ENCODE data around the gene C4orf36. TPM values are rescaled to one million over a fixed set of nuclear protein-coding genes. Genes with fewer than 3 reads are reported as not detected.

C4orf36 gene, protein sequence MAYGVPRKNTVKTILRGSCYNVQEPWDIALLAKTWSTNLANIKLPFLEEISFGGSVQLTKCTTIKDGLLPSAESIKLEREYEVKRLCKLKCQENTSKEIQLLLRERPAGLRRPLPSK
- under 1 TPM in 1 of 5 donors, not detected in 4; 0.79 TPM for total RNA-seq
- not detected for total RNA-seq (2013)
- total RNA-seq, result 0 to 0.14 (median 0) reads per million in 29 experiments

DNA sequence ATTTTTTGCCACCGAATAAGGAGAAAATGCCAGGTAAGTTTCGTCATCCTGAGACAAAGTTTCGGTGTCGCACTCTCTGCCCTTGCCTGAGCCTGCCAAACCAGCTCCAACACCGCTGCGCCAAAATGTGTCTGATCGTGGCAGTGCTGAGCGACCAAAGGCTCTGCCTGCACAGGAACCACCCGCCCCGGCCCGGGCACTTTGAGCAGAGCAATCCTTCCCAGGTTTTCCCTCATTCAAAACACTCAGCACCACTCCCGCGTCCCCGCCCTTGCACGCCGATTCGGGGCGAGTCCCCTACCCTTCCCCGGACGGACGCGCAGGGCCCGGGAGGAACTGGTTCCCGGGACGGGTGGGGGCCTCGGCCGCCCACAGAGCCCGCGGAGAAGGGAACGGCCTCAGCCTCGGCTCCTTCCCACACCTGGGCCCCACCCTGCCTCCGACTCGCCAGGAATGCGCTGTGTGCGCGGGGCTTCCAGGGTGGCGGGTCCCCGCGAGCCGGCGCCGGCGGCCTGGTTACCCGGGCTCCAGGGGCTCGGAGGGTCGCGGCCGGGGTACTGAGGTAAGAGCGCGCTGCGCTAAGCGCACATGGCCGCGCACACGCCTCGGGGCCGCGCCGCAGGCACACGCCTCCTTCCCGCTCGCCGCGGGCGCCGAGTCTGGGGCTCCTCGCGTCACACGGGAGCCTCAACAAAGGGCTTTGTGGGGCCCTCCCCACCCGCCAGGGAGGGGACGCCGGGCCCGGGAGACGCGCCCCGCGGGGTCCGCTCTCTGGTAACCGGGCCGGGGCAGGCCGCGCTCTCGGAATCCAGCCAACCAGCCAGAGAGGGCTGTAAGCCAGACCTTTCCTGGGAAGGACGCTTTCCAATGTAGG, at the start of gene C4orf36:
C4orf36 (minus strand) TSS at position 661 of the 874 bp plus-strand sequence. CDS start 902 bp downstream, outside the sequence.
- Histone ChIP-seq H3K4me1 (ENCODE audit: control insufficient read depth in 1 of 2, extremely low read depth in 1 of 2, insufficient read depth in 2 of 2, low read length in 2 of 2) (peaks cover 0 to 10% of the 10 kb centered on the region in 2 experiments), H3K9me3 (no peaks in the 10 kb centered on the region), H3K27me3 (replicated peaks in 1 of 2; ENCODE audit: control insufficient read depth in 2 of 2, extremely low read depth in 1 of 2, insufficient read depth in 2 of 2, low read length in 1 of 2) (peaks cover 0 to 23% of the 10 kb centered on the region in 2 experiments), H3K4me3 (ENCODE audit: control insufficient read depth in 1 of 2, extremely low read depth in 1 of 2, low read length in 1 of 2) (peak within 1 kb of the TSS; percentile 49 to 78), H3K27ac (ENCODE audit: low read length) (no peak within 1 kb of the TSS), H3K36me3 (ENCODE audit: control insufficient read depth in 2 of 2, extremely low read depth in 1 of 2, insufficient read depth in 1 of 2, low read length in 1 of 2) (no peaks in the 10 kb centered on the region)
- Mint-ChIP-seq H3K27ac (no peak within 1 kb of the TSS), H3K4me1 (peaks cover 6 to 10% (median 7%) of the 10 kb centered on the region in 3 donors), H3K9me3 (no peaks in the 10 kb centered on the region), H3K4me3 (peak within 1 kb of the TSS; percentile 75 to 79 (median 76)), H3K27me3 (peaks cover 25 to 39% of the 10 kb centered on the region in 2 donors), H3K36me3 (peaks cover 6% of the 10 kb centered on the region)
- ChIA-PET POLR2A (no interaction called here), CTCF (interaction anchor here (0.6 to 2.3 kb wide), 7 partner anchors 30 to 397 kb away, joined by 3 to 10 read pairs (median 4); no protein-coding TSS in a partner anchor)
- DNase-seq, result peak in 17 of 35 experiments; percentile 0 to 37 (median 10)
- 2% methylated on average over 77 of the region's 84 CpGs for WGBS (ENCODE audit: insufficient coverage)
- peak; percentile 58 to 82 (median 68) for ATAC-seq (replicated peaks in 1 of 4)

DNA sequence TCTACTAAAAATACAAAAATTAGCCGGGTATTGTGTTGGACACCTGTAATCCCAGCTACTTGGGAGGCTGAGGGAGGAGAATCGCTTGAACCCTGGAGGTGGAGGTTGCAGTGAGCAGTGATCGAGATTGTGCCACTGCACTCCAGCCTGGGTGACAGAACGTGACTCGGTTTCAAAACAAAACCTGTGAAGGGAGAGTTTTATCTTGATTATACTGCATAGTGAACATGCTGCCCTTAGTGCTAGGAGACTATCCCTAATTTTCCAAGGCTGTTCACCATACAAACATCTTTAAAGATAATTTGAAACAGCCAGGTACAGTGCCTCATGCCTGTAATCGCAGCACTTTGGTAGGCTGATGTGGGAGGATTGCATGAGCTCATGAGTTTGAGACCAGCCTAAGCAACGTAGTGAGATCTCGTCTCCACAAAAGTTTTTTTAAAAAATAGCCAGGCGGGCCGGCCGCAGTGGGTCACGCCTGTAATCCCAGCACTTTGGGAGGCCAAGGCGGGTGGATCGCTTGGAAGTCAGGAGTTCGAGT, 48.8 kb upstream of the C4orf36 start:
- ATAC-seq (replicated peaks in 1 of 4), result no peak
- ChIA-PET CTCF (interaction anchor here in 1 of 2 donors (0.6 kb wide), 1 partner anchor 8 kb away, joined by 4 read pairs; no protein-coding TSS in a partner anchor), POLR2A (no interaction called here)
- Mint-ChIP-seq H3K27me3 (no peaks in the 10 kb centered on the region), H3K36me3 (peaks cover 11% of the 10 kb centered on the region), H3K27ac (peak overlapping the region in 1 of 2 donors; percentile 94), H3K4me3 (no peak overlapping the region), H3K4me1 (peaks cover 70 to 84% (median 81%) of the 10 kb centered on the region in 3 donors), H3K9me3 (no peaks in the 10 kb centered on the region)
- Histone ChIP-seq H3K27ac (ENCODE audit: low read length) (no peak overlapping the region), H3K4me1 (ENCODE audit: control insufficient read depth in 1 of 2, extremely low read depth in 1 of 2, insufficient read depth in 2 of 2, low read length in 2 of 2) (peaks cover 32 to 37% of the 10 kb centered on the region in 2 experiments), H3K9me3 (no peaks in the 10 kb centered on the region), H3K36me3 (ENCODE audit: control insufficient read depth in 2 of 2, extremely low read depth in 1 of 2, insufficient read depth in 1 of 2, low read length in 1 of 2) (no peaks in the 10 kb centered on the region), H3K4me3 (ENCODE audit: control insufficient read depth in 1 of 2, extremely low read depth in 1 of 2, low read length in 1 of 2) (no peak overlapping the region), H3K27me3 (replicated peaks in 1 of 2; ENCODE audit: control insufficient read depth in 2 of 2, extremely low read depth in 1 of 2, insufficient read depth in 2 of 2, low read length in 1 of 2) (no peaks in the 10 kb centered on the region)
- DNase-seq, result no peak
- 94% methylated on average over 7 of the region's 15 CpGs for WGBS (ENCODE audit: insufficient coverage)

DNA sequence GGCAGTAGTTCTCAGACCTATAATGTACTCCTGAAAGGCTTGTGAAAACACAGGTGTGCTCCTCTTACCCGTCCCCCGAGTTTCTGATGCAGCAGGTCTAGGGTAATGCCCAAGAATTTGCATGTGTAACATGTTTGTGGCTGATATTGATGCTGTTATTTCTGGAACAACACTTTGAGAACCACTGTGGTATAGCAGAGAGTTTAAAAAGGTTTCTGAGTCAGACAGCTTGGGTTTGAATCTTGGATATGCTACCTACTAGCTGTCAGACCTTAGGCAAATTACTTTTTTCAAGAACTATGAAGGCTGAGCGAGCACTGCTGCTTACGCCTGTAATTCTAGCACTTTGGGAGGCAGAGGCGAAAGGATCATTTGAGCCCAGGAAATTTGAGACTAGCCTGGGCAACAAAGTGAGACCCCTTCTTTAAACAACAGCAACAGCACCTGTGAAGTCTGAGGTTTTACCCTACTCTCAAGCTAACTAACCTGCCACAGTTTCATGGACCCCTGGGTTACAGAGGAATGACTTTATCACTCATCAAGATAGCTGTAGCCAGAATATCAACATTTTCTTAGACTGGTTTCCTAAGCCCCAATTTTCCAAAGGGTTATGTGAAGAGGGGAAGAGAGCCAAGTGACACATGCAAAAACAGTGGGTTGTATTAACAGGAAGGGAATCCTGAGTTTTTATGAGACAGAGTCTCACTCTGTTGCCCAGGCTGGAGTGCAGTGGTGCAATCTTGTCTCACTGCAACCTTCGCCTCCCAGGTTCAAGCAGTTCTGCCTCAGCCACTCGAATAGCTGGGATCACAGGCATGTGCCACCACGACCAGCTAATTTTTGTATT, 47.7 kb upstream of the C4orf36 start:
- H3K4me3 Mint-ChIP-seq, result peak overlapping the region; percentile 62 to 82 (median 68)
- H3K9me3 ChIP-seq, result no peaks in the 10 kb centered on the region
- peak overlapping the region; percentile 52 for H3K27ac ChIP-seq (ENCODE audit: low read length)
- DNase-seq (peak in 20 of 35 experiments; percentile 6 to 67 (median 18)), ATAC-seq (replicated peaks in 1 of 4) (no peak)
- H3K4me1 ChIP-seq (ENCODE audit: control insufficient read depth in 1 of 2, extremely low read depth in 1 of 2, insufficient read depth in 2 of 2, low read length in 2 of 2), result peaks cover 32 to 40% of the 10 kb centered on the region in 2 experiments
- ChIA-PET CTCF (interaction anchor here in 1 of 2 donors (1.0 kb wide), 3 partner anchors 17 to 279 kb away, joined by 3 read pairs; no protein-coding TSS in a partner anchor), POLR2A (interaction anchor here in 1 of 2 donors (1.0 kb wide), 1 partner anchor 66 kb away, joined by 7 read pairs; no protein-coding TSS in a partner anchor)
- H3K4me3 ChIP-seq (ENCODE audit: control insufficient read depth in 1 of 2, extremely low read depth in 1 of 2, low read length in 1 of 2), result no peak overlapping the region
- no peaks in the 10 kb centered on the region for H3K9me3 Mint-ChIP-seq
- 63% methylated on average over 8 of the region's 8 CpGs for WGBS (ENCODE audit: insufficient coverage)
- H3K4me1 Mint-ChIP-seq, result peaks cover 71 to 80% (median 78%) of the 10 kb centered on the region in 3 donors
- no peaks in the 10 kb centered on the region for H3K36me3 ChIP-seq (ENCODE audit: control insufficient read depth in 2 of 2, extremely low read depth in 1 of 2, insufficient read depth in 1 of 2, low read length in 1 of 2)
- no peaks in the 10 kb centered on the region for H3K27me3 ChIP-seq (replicated peaks in 1 of 2; ENCODE audit: control insufficient read depth in 2 of 2, extremely low read depth in 1 of 2, insufficient read depth in 2 of 2, low read length in 1 of 2)
- peak overlapping the region; percentile 87 to 94 for H3K27ac Mint-ChIP-seq
- H3K27me3 Mint-ChIP-seq, result no peaks in the 10 kb centered on the region
- peaks cover 8% of the 10 kb centered on the region for H3K36me3 Mint-ChIP-seq

DNA sequence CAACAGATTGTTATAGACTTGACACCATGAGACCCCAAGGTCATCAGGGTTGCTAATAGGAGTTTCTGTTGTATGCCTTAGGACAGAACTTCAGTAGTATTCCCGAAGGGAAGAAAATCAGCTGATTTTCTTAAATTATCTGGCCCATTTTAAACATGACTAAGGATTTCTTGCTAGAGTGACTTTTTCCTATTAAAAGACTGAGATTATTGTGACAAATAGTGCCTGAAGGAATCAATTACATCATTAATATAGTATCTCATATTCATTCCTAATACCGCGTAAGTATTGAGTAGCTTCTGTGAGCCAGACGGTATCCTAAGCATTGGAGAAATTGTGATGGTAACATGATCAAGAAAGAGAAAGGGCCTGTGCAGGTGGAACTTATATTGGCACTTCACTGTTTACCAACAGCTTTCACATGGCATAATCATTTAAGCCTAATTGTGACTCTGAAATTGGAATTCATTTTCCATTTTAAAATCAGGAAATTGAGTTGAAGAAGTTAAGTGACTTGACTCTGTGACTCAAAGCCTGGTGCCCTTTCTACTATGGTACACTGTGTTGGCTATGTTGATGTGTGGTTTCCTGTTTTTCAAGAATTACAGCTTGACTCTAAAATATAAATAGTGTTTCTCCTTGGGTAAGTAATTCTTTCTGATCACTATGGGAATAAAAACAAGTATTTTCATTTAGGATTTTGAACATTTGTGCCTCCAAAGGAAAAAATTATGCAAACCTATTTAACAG, 46.7 kb upstream of the C4orf36 start:
- peak overlapping the region; percentile 52 for H3K27ac ChIP-seq (ENCODE audit: low read length)
- DNase-seq (peak in 3 of 35 experiments; percentile 15 to 38 (median 16)), ATAC-seq (replicated peaks in 1 of 4) (no peak)
- no peaks in the 10 kb centered on the region for H3K27me3 ChIP-seq (replicated peaks in 1 of 2; ENCODE audit: control insufficient read depth in 2 of 2, extremely low read depth in 1 of 2, insufficient read depth in 2 of 2, low read length in 1 of 2)
- H3K27me3 Mint-ChIP-seq, result no peaks in the 10 kb centered on the region
- no CpG with 5 or more reads among the region's 4 CpGs for WGBS (ENCODE audit: insufficient coverage)
- H3K4me3 Mint-ChIP-seq, result peak overlapping the region; percentile 62 to 82 (median 68)
- CTCF ChIA-PET, result interaction anchor here (0.5 to 1.4 kb wide), 9 partner anchors 15 to 280 kb away, joined by 3 to 7 read pairs (median 3); no protein-coding TSS in a partner anchor
- H3K36me3 Mint-ChIP-seq, result peaks cover 4% of the 10 kb centered on the region
- POLR2A ChIA-PET, result interaction anchor here (0.7 to 1.0 kb wide), 2 partner anchors 67 to 187 kb away, joined by 3 to 7 read pairs; no protein-coding TSS in a partner anchor
- no peak overlapping the region for H3K4me3 ChIP-seq (ENCODE audit: control insufficient read depth in 1 of 2, extremely low read depth in 1 of 2, low read length in 1 of 2)
- H3K27ac Mint-ChIP-seq, result peak overlapping the region; percentile 87 to 94
- no peaks in the 10 kb centered on the region for H3K9me3 ChIP-seq
- H3K36me3 ChIP-seq (ENCODE audit: control insufficient read depth in 2 of 2, extremely low read depth in 1 of 2, insufficient read depth in 1 of 2, low read length in 1 of 2), result no peaks in the 10 kb centered on the region
- H3K4me1 ChIP-seq (ENCODE audit: control insufficient read depth in 1 of 2, extremely low read depth in 1 of 2, insufficient read depth in 2 of 2, low read length in 2 of 2), result peaks cover 32 to 43% of the 10 kb centered on the region in 2 experiments
- peaks cover 66 to 76% (median 72%) of the 10 kb centered on the region in 3 donors for H3K4me1 Mint-ChIP-seq
- no peaks in the 10 kb centered on the region for H3K9me3 Mint-ChIP-seq

All from T-cell (primary cell).